Measurements from ENCODE around the gene ARMH1.
"Not testable (repeated sequence)": the region's sequence is repeated elsewhere in the genome, so short reads cannot be mapped to it uniquely, and the experiment has no call there.

The ARMH1 gene

DNA sequence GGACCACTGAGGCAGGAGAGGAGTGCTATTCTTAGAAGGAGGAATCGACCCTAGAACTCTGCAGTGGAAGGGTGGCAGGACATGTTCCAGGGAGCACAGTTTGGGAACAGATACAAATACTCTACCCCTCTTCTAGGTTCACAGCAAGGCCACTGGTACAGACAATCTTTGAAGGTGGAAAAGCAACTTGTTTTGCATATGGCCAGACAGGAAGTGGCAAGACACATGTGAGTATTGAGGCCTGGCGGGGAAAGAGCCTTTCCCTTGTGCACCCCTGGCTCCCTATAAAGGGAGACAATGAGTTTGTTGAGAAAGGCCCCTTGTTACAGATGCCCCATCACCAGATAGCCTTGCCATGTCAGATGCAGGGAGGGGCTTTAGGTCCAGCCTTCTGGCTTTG, 82.9 kb downstream of the ARMH1 start:
- no peak overlapping the region for H3K27ac ChIP-seq
- DNase-seq (ENCODE audit: low read depth, low spot score): no peak

DNA sequence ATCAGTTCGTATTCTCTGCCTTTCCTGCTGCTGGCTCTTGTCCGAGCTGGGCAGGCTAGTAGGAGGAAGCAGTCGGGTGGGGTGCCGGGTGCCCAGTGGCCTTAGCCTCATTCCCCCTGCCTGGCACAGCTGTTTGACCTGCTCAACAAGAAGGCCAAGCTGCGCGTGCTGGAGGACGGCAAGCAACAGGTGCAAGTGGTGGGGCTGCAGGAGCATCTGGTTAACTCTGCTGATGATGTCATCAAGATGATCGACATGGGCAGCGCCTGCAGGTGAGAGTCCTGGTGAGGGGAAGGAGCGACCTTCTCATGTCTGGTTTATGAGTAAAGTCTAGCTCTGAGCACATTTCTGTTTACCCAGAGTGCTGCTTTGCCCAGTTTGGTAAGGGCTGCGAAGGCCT, 84.6 kb downstream of the ARMH1 start:
- no peak for DNase-seq (ENCODE audit: low read depth, low spot score)
- no peak overlapping the region for H3K27ac ChIP-seq

DNA sequence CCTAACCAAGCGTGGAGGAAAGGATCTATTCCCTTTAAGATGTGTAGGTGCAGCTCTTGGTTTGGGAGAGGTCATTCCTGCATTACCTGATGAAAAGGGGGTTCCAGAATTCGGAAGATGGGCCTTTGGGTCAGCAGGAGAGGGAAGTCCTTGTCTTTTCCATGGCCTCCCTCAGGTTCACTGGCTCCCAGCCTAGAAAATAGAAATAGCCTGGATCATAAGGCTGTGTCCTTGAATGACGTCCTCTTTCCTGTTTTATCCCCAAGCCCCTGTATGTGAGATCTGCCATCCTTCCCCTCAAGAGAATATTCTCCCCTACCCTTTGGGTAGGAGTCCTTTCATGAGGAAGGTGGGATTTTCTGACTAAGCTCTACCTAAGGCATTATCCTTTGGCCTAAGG, 86.4 kb downstream of the ARMH1 start:
- DNase-seq (ENCODE audit: low read depth, low spot score): no peak

DNA sequence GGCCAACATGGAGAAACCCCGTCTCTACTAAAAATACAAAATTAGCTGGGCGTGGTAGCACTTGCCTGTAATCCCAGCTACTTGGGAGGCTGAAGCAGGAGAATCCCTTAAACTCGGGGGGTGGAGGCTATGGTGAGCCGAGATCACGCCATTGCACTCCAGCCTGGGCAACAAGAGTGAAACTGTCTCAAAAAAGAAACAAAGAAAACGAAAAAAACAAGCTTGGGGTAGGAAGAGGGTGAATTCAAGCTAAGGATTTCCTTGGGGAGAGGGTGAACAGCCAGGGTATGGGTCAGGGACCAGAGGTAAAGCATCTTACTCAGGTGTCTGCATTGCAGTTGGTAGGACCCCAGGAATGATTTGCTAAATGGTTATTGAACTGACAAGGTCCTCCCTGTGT, 91.9 kb downstream of the ARMH1 start:
- DNase-seq (ENCODE audit: low read depth, low spot score); H3K27ac ChIP-seq: not testable (repeated sequence)

More for the DNA sequence above, 86.4 kb downstream of the ARMH1 start:
- H3K27ac ChIP-seq: no peak overlapping the region
